ENCODE measurements around the gene PARD3B.

Gene PARD3B

GRCh38 chr2:205375461-205376448, 830.5 kb downstream of the PARD3B start:
- no peak for TF ChIP-seq EZH2phosphoT487 (IDR thresholded peaks at IDR 0.05; ENCODE audit: borderline replicate concordance, low read length)
- no peak for TF ChIP-seq CTCF (IDR thresholded peaks at IDR 0.05; ENCODE audit: low read depth, low read length, poor library complexity, severe bottlenecking)
- H3K4me3 ChIP-seq (ENCODE audit: low read length) = no peak overlapping the region
- H3K9me3 ChIP-seq (ENCODE audit: control insufficient read depth, insufficient read depth, low read length) = no peaks in the 10 kb centered on the region
- no peak overlapping the region for H3K4me2 ChIP-seq (ENCODE audit: low read length)
- no peaks in the 10 kb centered on the region for H3K27me3 ChIP-seq (ENCODE audit: control insufficient read depth, low read length)
- no peaks in the 10 kb centered on the region for H3K9me2 ChIP-seq (replicated peaks; ENCODE audit: control insufficient read depth, low read length)
- H3K36me3 ChIP-seq (ENCODE audit: control insufficient read depth, low read length) = no peaks in the 10 kb centered on the region
- no peaks in the 10 kb centered on the region for H3F3A ChIP-seq (ENCODE audit: control insufficient read depth, insufficient read depth)
- H3K27ac ChIP-seq (ENCODE audit: low read depth, low read length) = no peak overlapping the region
- no peaks in the 10 kb centered on the region for H3K79me2 ChIP-seq (ENCODE audit: control insufficient read depth, low read length)
- no peaks in the 10 kb centered on the region for H3K4me1 ChIP-seq (ENCODE audit: control insufficient read depth, low read length)
- no peaks in the 10 kb centered on the region for H4K20me1 ChIP-seq (ENCODE audit: control insufficient read depth, insufficient read depth, low read depth, low read length)

GRCh38 chr2:205377324-205377723, 832.0 kb downstream of the PARD3B start:
- H3K4me1 ChIP-seq (ENCODE audit: control insufficient read depth, low read length) = no peaks in the 10 kb centered on the region
- TF ChIP-seq CTCF (IDR thresholded peaks at IDR 0.05; ENCODE audit: low read depth, low read length, poor library complexity, severe bottlenecking) = no peak
- TF ChIP-seq EZH2phosphoT487 (IDR thresholded peaks at IDR 0.05; ENCODE audit: borderline replicate concordance, low read length) = no peak
- no peaks in the 10 kb centered on the region for H3K27me3 ChIP-seq (ENCODE audit: control insufficient read depth, low read length)
- no peaks in the 10 kb centered on the region for H4K20me1 ChIP-seq (ENCODE audit: control insufficient read depth, insufficient read depth, low read depth, low read length)
- H3K4me3 ChIP-seq (ENCODE audit: low read length) = no peak overlapping the region
- H3K4me2 ChIP-seq (ENCODE audit: low read length) = no peak overlapping the region
- H3K9me2 ChIP-seq (replicated peaks; ENCODE audit: control insufficient read depth, low read length) = no peaks in the 10 kb centered on the region
- no peak overlapping the region for H3K27ac ChIP-seq (ENCODE audit: low read depth, low read length)
- H3K79me2 ChIP-seq (ENCODE audit: control insufficient read depth, low read length) = no peaks in the 10 kb centered on the region
- no peaks in the 10 kb centered on the region for H3K9me3 ChIP-seq (ENCODE audit: control insufficient read depth, insufficient read depth, low read length)
- no peaks in the 10 kb centered on the region for H3K36me3 ChIP-seq (ENCODE audit: control insufficient read depth, low read length)
- no peaks in the 10 kb centered on the region for H3F3A ChIP-seq (ENCODE audit: control insufficient read depth, insufficient read depth)

- H3K79me2 ChIP-seq (ENCODE audit: control insufficient read depth, low read length) = no peaks in the 10 kb centered on the region
- no peak overlapping the region for H3K4me2 ChIP-seq (ENCODE audit: low read length)
- no peaks in the 10 kb centered on the region for H3K36me3 ChIP-seq (ENCODE audit: control insufficient read depth, low read length)
- no peaks in the 10 kb centered on the region for H4K20me1 ChIP-seq (ENCODE audit: control insufficient read depth, insufficient read depth, low read depth, low read length)
- H3K4me1 ChIP-seq (ENCODE audit: control insufficient read depth, low read length) = no peaks in the 10 kb centered on the region
- H3F3A ChIP-seq (ENCODE audit: control insufficient read depth, insufficient read depth) = no peaks in the 10 kb centered on the region
- H3K27ac ChIP-seq (ENCODE audit: low read depth, low read length) = no peak overlapping the region
- TF ChIP-seq CTCF (IDR thresholded peaks at IDR 0.05; ENCODE audit: low read depth, low read length, poor library complexity, severe bottlenecking) = no peak
- TF ChIP-seq EZH2phosphoT487 (IDR thresholded peaks at IDR 0.05; ENCODE audit: borderline replicate concordance, low read length) = no peak
- H3K27me3 ChIP-seq (ENCODE audit: control insufficient read depth, low read length) = no peaks in the 10 kb centered on the region
- no peak overlapping the region for H3K4me3 ChIP-seq (ENCODE audit: low read length)
- no peaks in the 10 kb centered on the region for H3K9me2 ChIP-seq (replicated peaks; ENCODE audit: control insufficient read depth, low read length)
- no peaks in the 10 kb centered on the region for H3K9me3 ChIP-seq (ENCODE audit: control insufficient read depth, insufficient read depth, low read length)
These were observed 838.3 kb downstream of the PARD3B start for GRCh38 chr2:205383601-205384000.
